Natural killer cell treated with Interleukin-12 subunit alpha and Interleukin-12 subunit beta and Interleukin-15 and Interleukin-18, amount 100 ng/mL, for 72 hours (primary cell): ENCODE data around the gene VWA8. TPM values are rescaled to one million over a fixed set of nuclear protein-coding genes. Genes with fewer than 3 reads are reported as not detected.
A peak's percentile ranks its signal among the peaks of the same experiment; 100 is the strongest.
"Not testable (repeated sequence)": the region's sequence is repeated elsewhere in the genome, so short reads cannot be mapped to it uniquely, and the experiment has no call there.

Experiments used
- ATAC-seq, 2 donors: fragments of 150-1000 bp; cut with Tn5 transposase in 1 of 2; sonication (Bioruptor Pico), chemical (Tn5 transposase) in 1 of 2; 2 replicates each; pipeline ENCODE4 v1.10.0; 2021
- DNase-seq: peaks from one replicate; pipeline ENCODE4 v3.0.0; 2022; ENCODE audit warnings: low spot score
- H3K27ac Mint-ChIP-seq, 2 donors: 1 replicate in 1 of 2; 2 replicates in 1 of 2; pipeline ENCODE4 v1.8.0; 2022; ENCODE audit warnings: mixed read lengths in 2 of 2, mild to moderate bottlenecking in 1 of 2, moderate library complexity in 1 of 2
- H3K27me3 Mint-ChIP-seq, 2 donors: 1 replicate in 1 of 2; 2 replicates in 1 of 2; pipeline ENCODE4 v1.8.0; 2022; ENCODE audit warnings: mixed read lengths in 2 of 2
- H3K36me3 Mint-ChIP-seq: one replicate; pipeline ENCODE4 v1.8.0; 2022; ENCODE audit warnings: mixed read lengths
- H3K4me1 Mint-ChIP-seq, 2 donors: 1 replicate in 1 of 2; 2 replicates in 1 of 2; pipeline ENCODE4 v1.8.0; 2022; ENCODE audit warnings: low read depth in 2 of 2, mixed read lengths in 2 of 2, mild to moderate bottlenecking in 1 of 2
- H3K4me3 Mint-ChIP-seq: one replicate; pipeline ENCODE4 v1.8.0; 2022; ENCODE audit warnings: mixed read lengths
- H3K9me3 Mint-ChIP-seq: 2 replicates; pipeline ENCODE4 v1.8.0; 2022; ENCODE audit warnings: mixed read lengths
- total RNA-seq, 2 donors: library from RNA; stranded (reverse); gene quantifications; one replicate each; pipeline ENCODE4 v1.2.3, GENCODE V29; 2022

Gene VWA8
- total RNA-seq, 2 donors from 2014 or later: 15.6 to 24.0 TPM

GRCh38 chr13:41589434-41589833 is 371.5 kb downstream of the VWA8 start:
- H3K4me1 Mint-ChIP-seq: no peaks in the 10 kb centered on the region
- no peaks in the 10 kb centered on the region for H3K27me3 Mint-ChIP-seq
- peaks cover 4% of the 10 kb centered on the region for H3K36me3 Mint-ChIP-seq
- no peak for ATAC-seq
- H3K27ac Mint-ChIP-seq: peak overlapping the region; percentile 16 to 43
- no peaks in the 10 kb centered on the region for H3K9me3 Mint-ChIP-seq
- no peak for DNase-seq
- H3K4me3 Mint-ChIP-seq: no peak overlapping the region

DNA sequence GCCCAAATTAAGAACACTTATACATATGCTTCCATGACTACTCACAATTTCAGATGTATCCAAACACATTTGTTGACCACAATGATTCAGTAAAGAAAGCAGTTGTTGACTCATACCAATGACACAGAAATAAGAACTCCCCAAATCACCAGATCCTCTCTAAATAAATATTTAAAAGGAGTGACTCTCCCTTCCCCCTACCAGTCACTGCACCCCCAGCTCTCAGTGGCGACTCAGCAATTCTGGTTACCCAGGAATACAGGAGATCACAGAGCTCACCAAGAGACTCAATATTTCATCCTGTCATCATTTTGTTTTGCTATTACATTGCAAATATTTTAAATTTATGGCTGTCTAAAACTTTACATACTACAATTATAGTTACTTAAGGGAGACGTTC is 372.0 kb downstream of the VWA8 start:
- Mint-ChIP-seq H3K27me3 (no peaks in the 10 kb centered on the region), H3K4me3 (no peak overlapping the region), H3K36me3 (peaks cover 5% of the 10 kb centered on the region), H3K4me1 (no peaks in the 10 kb centered on the region), H3K9me3 (no peaks in the 10 kb centered on the region), H3K27ac (peak overlapping the region; percentile 16 to 43)
- no peak for DNase-seq
- ATAC-seq: peak in 1 of 2 donors; percentile 60

DNA sequence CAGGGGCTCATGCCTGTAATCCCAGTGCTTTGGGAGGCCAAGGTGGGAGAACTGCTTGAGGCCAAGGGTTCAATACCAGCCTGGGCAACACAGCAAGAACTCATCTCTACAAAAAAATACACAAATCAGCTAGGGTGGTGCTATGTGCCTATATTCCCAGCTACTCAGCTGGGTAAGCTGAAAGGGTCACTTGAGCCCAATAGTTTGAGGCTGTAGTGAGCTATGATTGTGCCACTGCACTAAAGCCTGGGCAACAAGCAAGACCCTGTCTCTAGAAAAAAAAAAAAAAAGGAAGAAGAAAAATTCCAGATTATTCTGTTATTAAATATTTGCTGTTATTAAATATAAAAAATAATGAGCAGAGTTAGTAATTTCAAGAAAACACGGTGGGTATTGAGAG is 372.5 kb downstream of the VWA8 start:
- Mint-ChIP-seq H3K36me3 (peaks cover 9% of the 10 kb centered on the region), H3K4me1 (no peaks in the 10 kb centered on the region), H3K4me3 (no peak overlapping the region), H3K27me3 (no peaks in the 10 kb centered on the region), H3K9me3 (no peaks in the 10 kb centered on the region), H3K27ac (no peak overlapping the region)
- DNase-seq: no peak
- ATAC-seq: no peak

GRCh38 chr13:41587490-41587889 is 373.4 kb downstream of the VWA8 start:
- Mint-ChIP-seq H3K4me1 (no peaks in the 10 kb centered on the region), H3K9me3 (no peaks in the 10 kb centered on the region), H3K36me3 (peaks cover 9% of the 10 kb centered on the region), H3K27ac (no peak overlapping the region), H3K4me3 (no peak overlapping the region), H3K27me3 (no peaks in the 10 kb centered on the region)
- DNase-seq (no peak), ATAC-seq (no peak)

DNA sequence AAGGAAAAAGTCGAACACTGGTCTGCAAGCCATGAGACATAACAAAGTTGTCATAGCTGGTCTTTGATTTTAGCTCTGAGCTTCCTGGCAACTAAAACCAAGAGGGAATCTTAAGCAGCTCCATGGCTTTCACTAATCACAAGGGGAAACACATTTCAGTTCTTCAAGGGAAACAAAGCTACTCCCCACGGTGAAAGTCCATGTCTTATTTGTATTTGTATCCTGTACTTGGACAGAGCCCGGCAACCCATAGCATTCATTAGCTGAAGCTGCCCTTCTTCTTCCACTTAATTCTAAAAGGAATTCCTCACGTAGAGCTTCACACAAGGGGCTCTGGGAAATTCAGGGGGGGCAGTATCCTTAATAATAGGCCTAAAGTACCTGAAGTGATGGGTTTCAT is 374.7 kb downstream of the VWA8 start:
- no peaks in the 10 kb centered on the region for H3K4me1 Mint-ChIP-seq
- DNase-seq (no peak), ATAC-seq (no peak)
- no peak overlapping the region for H3K4me3 Mint-ChIP-seq
- H3K27ac Mint-ChIP-seq: no peak overlapping the region
- no peaks in the 10 kb centered on the region for H3K9me3 Mint-ChIP-seq
- H3K27me3 Mint-ChIP-seq: no peaks in the 10 kb centered on the region
- H3K36me3 Mint-ChIP-seq: peaks cover 9% of the 10 kb centered on the region

- no peak for ATAC-seq
- Mint-ChIP-seq H3K36me3 (peaks cover 5% of the 10 kb centered on the region), H3K27me3 (no peaks in the 10 kb centered on the region), H3K4me3 (no peak overlapping the region), H3K27ac (no peak overlapping the region), H3K4me1 (no peaks in the 10 kb centered on the region), H3K9me3 (no peaks in the 10 kb centered on the region)
- no peak for DNase-seq
Observed at GRCh38 chr13:41582027-41582463, 378.9 kb downstream of the VWA8 start.

DNA sequence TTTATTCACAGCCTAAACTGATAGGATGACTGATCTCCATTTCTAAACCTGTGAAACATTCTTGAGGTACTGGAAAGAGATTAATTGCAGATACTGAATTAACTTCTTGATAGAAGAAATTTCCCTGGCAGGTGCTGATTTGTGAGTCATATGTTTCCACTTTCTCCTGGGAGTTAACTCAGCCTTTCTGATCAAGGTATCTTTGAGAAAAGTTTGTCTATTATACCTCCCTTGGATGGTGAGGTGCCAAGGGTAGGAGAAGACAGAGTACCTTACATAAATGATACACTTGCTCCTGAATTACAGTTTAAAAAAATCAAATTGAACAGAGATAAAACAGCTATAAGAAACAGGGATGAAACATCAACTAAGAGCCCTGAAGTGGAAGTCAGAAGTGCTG is 380.6 kb downstream of the VWA8 start:
- H3K27me3 Mint-ChIP-seq: no peaks in the 10 kb centered on the region
- DNase-seq (no peak), ATAC-seq (no peak)
- no peak overlapping the region for H3K27ac Mint-ChIP-seq
- no peaks in the 10 kb centered on the region for H3K4me1 Mint-ChIP-seq
- no peak overlapping the region for H3K4me3 Mint-ChIP-seq
- peaks cover 5% of the 10 kb centered on the region for H3K36me3 Mint-ChIP-seq
- H3K9me3 Mint-ChIP-seq: no peaks in the 10 kb centered on the region

- Mint-ChIP-seq H3K4me1 (no peaks in the 10 kb centered on the region), H3K27ac (no peak overlapping the region), H3K4me3 (no peak overlapping the region), H3K36me3 (peaks cover 5% of the 10 kb centered on the region), H3K9me3 (no peaks in the 10 kb centered on the region), H3K27me3 (no peaks in the 10 kb centered on the region)
- DNase-seq: no peak
- ATAC-seq: no peak
Observed at GRCh38 chr13:41579881-41580280, 381.0 kb downstream of the VWA8 start.

DNA sequence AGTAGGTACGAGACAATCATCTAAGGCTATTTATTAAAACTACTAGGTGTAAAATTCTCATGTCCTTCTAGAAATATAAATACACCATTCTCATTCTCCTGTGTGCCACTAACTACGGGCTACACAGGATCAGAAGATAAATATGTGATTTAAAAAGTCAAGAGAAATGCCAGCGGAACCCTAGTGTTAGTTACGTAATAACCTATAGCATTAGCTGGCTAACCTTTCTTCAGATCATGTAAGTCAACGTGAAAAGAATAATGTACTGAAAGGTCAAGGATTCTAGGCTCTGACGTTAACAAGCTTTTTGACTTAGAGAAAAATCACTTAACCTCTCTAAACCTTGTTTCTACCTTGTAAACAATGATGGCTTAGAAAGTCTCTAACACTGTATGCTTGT is 381.7 kb downstream of the VWA8 start:
- Mint-ChIP-seq H3K27ac (no peak overlapping the region), H3K4me1 (no peaks in the 10 kb centered on the region)

GRCh38 chr13:41578371-41578770 is 382.5 kb downstream of the VWA8 start:
- ATAC-seq (no peak), DNase-seq (no peak)
- Mint-ChIP-seq H3K4me1 (no peaks in the 10 kb centered on the region), H3K36me3 (no peaks in the 10 kb centered on the region), H3K4me3 (no peak overlapping the region), H3K27me3 (no peaks in the 10 kb centered on the region), H3K27ac (no peak overlapping the region), H3K9me3 (no peaks in the 10 kb centered on the region)

More for the DNA sequence above, 381.7 kb downstream of the VWA8 start:
- DNase-seq (no peak), ATAC-seq (no peak)
- H3K27me3 Mint-ChIP-seq: no peaks in the 10 kb centered on the region
- H3K36me3 Mint-ChIP-seq: peaks cover 5% of the 10 kb centered on the region
- no peaks in the 10 kb centered on the region for H3K9me3 Mint-ChIP-seq
- H3K4me3 Mint-ChIP-seq: no peak overlapping the region

DNA sequence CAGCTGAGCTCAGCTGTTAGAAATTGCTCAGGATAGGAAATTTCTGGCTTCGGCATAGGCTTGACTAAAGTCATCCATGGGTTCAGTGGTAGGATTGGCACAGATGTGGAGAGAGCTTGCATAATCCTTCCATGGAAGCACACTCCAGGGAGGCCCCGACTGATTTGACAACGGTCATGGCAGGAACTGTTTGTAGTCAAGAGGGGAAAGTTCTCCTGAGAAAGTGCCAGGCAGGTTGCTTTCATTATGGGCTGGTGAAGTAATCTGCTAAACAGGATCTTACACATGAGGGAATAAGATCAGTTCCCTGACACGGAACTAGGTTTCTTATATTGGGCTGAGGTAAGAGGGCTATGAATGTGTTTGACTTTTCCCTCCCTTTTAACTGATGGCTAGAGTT is 383.5 kb downstream of the VWA8 start:
- ATAC-seq (no peak), DNase-seq (no peak)
- Mint-ChIP-seq H3K36me3 (no peaks in the 10 kb centered on the region), H3K4me1 (no peaks in the 10 kb centered on the region), H3K27ac (no peak overlapping the region), H3K9me3 (no peaks in the 10 kb centered on the region), H3K27me3 (no peaks in the 10 kb centered on the region), H3K4me3 (no peak overlapping the region)

- not testable (repeated sequence) for H3K27ac Mint-ChIP-seq, DNase-seq, H3K36me3 Mint-ChIP-seq, H3K27me3 Mint-ChIP-seq, H3K9me3 Mint-ChIP-seq, ATAC-seq, H3K4me3 Mint-ChIP-seq, H3K4me1 Mint-ChIP-seq
Observed at GRCh38 chr13:41573640-41574039, 387.3 kb downstream of the VWA8 start.

- H3K4me3 Mint-ChIP-seq, H3K4me1 Mint-ChIP-seq, ATAC-seq, H3K36me3 Mint-ChIP-seq, H3K27ac Mint-ChIP-seq, DNase-seq, H3K9me3 Mint-ChIP-seq, H3K27me3 Mint-ChIP-seq: not testable (repeated sequence)
Observed at GRCh38 chr13:41571817-41572340, 389.0 kb downstream of the VWA8 start.

- Mint-ChIP-seq H3K27ac (no peak overlapping the region), H3K27me3 (no peaks in the 10 kb centered on the region), H3K4me3 (no peak overlapping the region), H3K9me3 (no peaks in the 10 kb centered on the region), H3K4me1 (no peaks in the 10 kb centered on the region), H3K36me3 (no peaks in the 10 kb centered on the region)
- DNase-seq (no peak), ATAC-seq (no peak)
Observed at GRCh38 chr13:41568972-41569351, 391.9 kb downstream of the VWA8 start.
